IMR-90 (cell line): ENCODE data around the gene IL20RA. TPM values are rescaled to one million over a fixed set of nuclear protein-coding genes. Genes with fewer than 3 reads are reported as not detected.

Experiments used
- ATAC-seq: fragments of 200-7000 bp; cut with Tn5 transposase; 2 replicates; pipeline ENCODE4 v1.9.1; 2020; ENCODE audit warnings: low read depth, mild to moderate bottlenecking, moderate library complexity
- BruUV-seq: library from RNA; stranded (reverse); fragments of 400-500 nt; replicated peaks from 2 replicates; lab custom pipeline; 2021; lab: Mats Ljungman, UMichigan
- CTCF ChIA-PET: fragments of 300-600 bp; formaldehyde crosslinking; extraction: SDS; loops from one replicate; lab custom pipeline; 2021; ENCODE audit warnings: antibody characterized with exemption; lab: Yijun Ruan, JAX
- POLR2A ChIA-PET: fragments of 300-600 bp; sonication (Branson Sonifier 250); formaldehyde crosslinking; loops from one replicate; lab custom pipeline; 2022; ENCODE audit warnings: antibody characterized with exemption; ENCODE audit not compliant: unreplicated experiment; lab: Charles Lee
- DNase-seq: peaks from one replicate; pipeline ENCODE4 v3.0.0; 2013
- H2AFZ ChIP-seq: replicated peaks from 2 replicates; pipeline ENCODE3; 2013; ENCODE audit warnings: low read length, mild to moderate bottlenecking; ENCODE audit not compliant: poor library complexity
- H2AK5ac ChIP-seq: 2 replicates; pipeline ENCODE4 v1.6.1; 2013; ENCODE audit warnings: low read depth, low read length, inconsistent platforms
- H2AK9ac ChIP-seq: replicated peaks from 2 replicates; pipeline ENCODE3; 2013; ENCODE audit warnings: mild to moderate bottlenecking, low read depth, low read length, moderate library complexity; ENCODE audit not compliant: poor library complexity
- H2BK120ac ChIP-seq: 2 replicates; pipeline ENCODE4 v1.6.1; 2013; ENCODE audit warnings: low read depth, low read length, inconsistent platforms
- H2BK15ac ChIP-seq: 3 replicates; pipeline ENCODE4 v1.6.1; 2013; ENCODE audit warnings: low read depth, low read length, inconsistent platforms
- H2BK20ac ChIP-seq: 2 replicates; pipeline ENCODE4 v1.6.1; 2013; ENCODE audit warnings: low read depth, mild to moderate bottlenecking, inconsistent platforms, low read length, moderate library complexity
- H2BK5ac ChIP-seq: 2 replicates; pipeline ENCODE4 v1.6.1; 2013; ENCODE audit warnings: mild to moderate bottlenecking, low read depth, low read length, inconsistent platforms; ENCODE audit not compliant: poor library complexity, severe bottlenecking
- H3K14ac ChIP-seq: replicated peaks from 2 replicates; pipeline ENCODE4 v1.6.1; 2013; ENCODE audit warnings: low read depth, low read length, inconsistent platforms
- H3K18ac ChIP-seq: 2 replicates; pipeline ENCODE4 v1.6.1; 2013; ENCODE audit warnings: low read depth, low read length, control low read depth
- H3K23ac ChIP-seq: 2 replicates; pipeline ENCODE4 v1.6.1; 2013; ENCODE audit warnings: low read depth, low read length, inconsistent platforms
- H3K27ac ChIP-seq: 2 replicates; pipeline ENCODE4 v1.5.1; 2013; ENCODE audit warnings: mild to moderate bottlenecking, control low read depth, low read length; ENCODE audit not compliant: insufficient read depth
- H3K27me3 ChIP-seq: 2 replicates; pipeline ENCODE4 v1.6.1; 2013; ENCODE audit warnings: low read length; ENCODE audit not compliant: control insufficient read depth, insufficient read depth
- H3K36me3 ChIP-seq: 2 replicates; pipeline ENCODE4 v1.6.1; 2013; ENCODE audit warnings: low read length, mixed read lengths; ENCODE audit not compliant: control insufficient read depth, insufficient read depth
- H3K4ac ChIP-seq: 2 replicates; pipeline ENCODE4 v1.6.1; 2013; ENCODE audit warnings: low read depth, low read length, inconsistent platforms
- H3K4me1 ChIP-seq: 2 replicates; pipeline ENCODE4 v1.6.1; 2013; ENCODE audit warnings: low read length, mixed read lengths; ENCODE audit not compliant: control insufficient read depth, insufficient read depth
- H3K4me2 ChIP-seq: 2 replicates; pipeline ENCODE4 v1.6.1; 2013; ENCODE audit warnings: low read depth, mild to moderate bottlenecking, control low read depth, low read length, moderate library complexity
- H3K4me3 ChIP-seq: 2 replicates; pipeline ENCODE4 v1.5.1; 2013; ENCODE audit warnings: low read depth, mild to moderate bottlenecking, control low read depth, low read length, moderate library complexity; ENCODE audit not compliant: insufficient read depth
- H3K56ac ChIP-seq: 2 replicates; pipeline ENCODE4 v1.6.1; 2013; ENCODE audit warnings: low read length, inconsistent platforms; ENCODE audit not compliant: insufficient read depth; ENCODE audit errors: extremely low read depth
- H3K79me1 ChIP-seq, 2 experiments: 2 replicates each; pipeline ENCODE4 v1.6.1; 2013; ENCODE audit warnings: low read length in 2 of 2, inconsistent platforms in 1 of 2, low read depth in 1 of 2
- H3K9ac ChIP-seq: 2 replicates; pipeline ENCODE4 v1.6.1; 2013; ENCODE audit warnings: low read depth, low read length, control low read depth
- H3K9me1 ChIP-seq: 2 replicates; pipeline ENCODE4 v1.6.1; 2013; ENCODE audit warnings: low read length, inconsistent platforms; ENCODE audit not compliant: insufficient read depth
- H3K9me3 ChIP-seq: 2 replicates; pipeline ENCODE4 v1.6.1; 2013; ENCODE audit warnings: low read length; ENCODE audit not compliant: control insufficient read depth, insufficient read depth
- H4K20me1 ChIP-seq: 2 replicates; pipeline ENCODE4 v1.6.1; 2013; ENCODE audit warnings: low read length, inconsistent platforms; ENCODE audit not compliant: insufficient read depth
- H4K5ac ChIP-seq: 2 replicates; pipeline ENCODE4 v1.6.1; 2013; ENCODE audit warnings: mild to moderate bottlenecking, low read depth, low read length, control low read depth
- H4K8ac ChIP-seq, 2 experiments: 2 replicates each; pipeline ENCODE4 v1.6.1; 2013; ENCODE audit warnings: low read depth in 2 of 2, low read length in 2 of 2, control low read depth in 1 of 2, inconsistent platforms in 1 of 2
- H4K91ac ChIP-seq: 2 replicates; pipeline ENCODE4 v1.6.1; 2013; ENCODE audit warnings: low read depth, low read length, inconsistent platforms; ENCODE audit not compliant: insufficient read depth
- BHLHE40 ChIP-seq: fragments of 150-350 bp; IDR thresholded peaks from 2 replicates; pipeline ENCODE4 v1.6.1; 2016; ENCODE audit warnings: mild to moderate bottlenecking, low read depth, low read length
- dilution Hi-C: fragments of 300-500 bp; cut with HindIII; formaldehyde crosslinking; loops from one replicate; pipeline ENCODE4 v1.14.3; 2018; ENCODE audit warnings: low sequenced_read_pairs; ENCODE audit not compliant: unreplicated experiment
- in situ Hi-C: fragments of 300-500 bp; cut with MboI; formaldehyde crosslinking; loops from 3 replicates; pipeline ENCODE4 v1.14.3; 2019; ENCODE audit warnings: low sequenced_read_pairs, inconsistent platforms, mixed read lengths
- intact Hi-C: fragments of 100-400 bp; cut with micrococcal nuclease; formaldehyde crosslinking; loops from 2 replicates; pipeline ENCODE4 v1.10.0; 2022
- polyA plus RNA-seq, 3 experiments: library from polyadenylated mRNA; depleted of rRNA; stranded (reverse); fragments of >200 nt; gene quantifications; 2 replicates each; pipeline ENCODE4 v1.2.3, GENCODE V29; 2012; ENCODE audit warnings: low replicate concordance in 1 of 3
- total RNA-seq: library from RNA; depleted of rRNA; stranded (reverse); fragments of >200 nt; gene quantifications from 2 replicates; pipeline ENCODE4 v1.2.3, GENCODE V29; 2012

Gene IL20RA
- total and polyA plus RNA-seq, 2 of the 4 experiments (the other 2 are of a cell fraction) = 0.02 TPM; not detected in 1

DNA sequence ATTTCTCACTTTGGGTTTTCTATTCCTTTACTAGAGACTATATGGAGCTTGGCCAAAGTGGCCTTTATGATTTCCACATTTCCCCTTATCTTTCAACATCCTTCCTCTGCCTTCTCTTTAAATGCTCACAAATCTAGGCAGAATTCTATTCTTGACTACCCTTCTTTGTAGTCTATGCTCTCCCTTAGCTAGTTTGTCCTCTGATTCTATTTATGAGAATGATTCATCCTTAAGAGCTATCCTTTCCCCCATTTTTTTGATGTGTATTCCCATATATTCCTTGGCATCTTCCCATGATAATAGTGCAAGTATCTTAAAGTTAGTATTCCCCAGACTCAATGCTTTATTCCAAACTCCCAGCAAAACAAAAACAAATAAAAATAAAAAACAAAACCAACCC, 53.1 kb downstream of the IL20RA start:
- Histone ChIP-seq H3K9me1 (no peaks in the 10 kb centered on the region), H3K27me3 (peaks cover 27% of the 10 kb centered on the region), H3K23ac (no peak overlapping the region), H4K5ac (no peak overlapping the region), H3K36me3 (no peaks in the 10 kb centered on the region), H2BK20ac (no peak overlapping the region), H3K4ac (no peak overlapping the region), H3K4me2 (no peak overlapping the region), H3K18ac (no peak overlapping the region), H2AFZ (no peak overlapping the region), H2AK5ac (no peak overlapping the region), H2AK9ac (no peak overlapping the region), H3K4me1 (peaks cover 3% of the 10 kb centered on the region; the same call in 1 of the 2 replicates), H4K8ac (no peak overlapping the region), H3K9me3 (no peaks in the 10 kb centered on the region), H3K9ac (no peak overlapping the region), H3K27ac (no peak overlapping the region), H2BK15ac (no peak overlapping the region), H2BK5ac (no peak overlapping the region), H3K14ac (no peak overlapping the region), H4K20me1 (no peaks in the 10 kb centered on the region), H3K79me1 (no peaks in the 10 kb centered on the region), H3K56ac (no peak overlapping the region), H4K91ac (no peak overlapping the region), H2BK120ac (no peak overlapping the region), H3K4me3 (no peak overlapping the region)
- ChIA-PET CTCF (no interaction called here), POLR2A (no interaction called here)
- BruUV-seq = no TSS peak
- in situ Hi-C loops = no loop called here
- dilution Hi-C loops = no loop called here
- DNase-seq (no peak), ATAC-seq (no peak)
- no peak for TF ChIP-seq BHLHE40
- intact Hi-C loops = no loop called here
